Measurements from ENCODE around the gene TOMM34. TPM values are rescaled to one million over a fixed set of nuclear protein-coding genes. Genes with fewer than 3 reads are reported as not detected.
A peak's percentile ranks its signal among the peaks of the same experiment; 100 is the strongest.

The TOMM34 gene
- total RNA-seq, 4 donors from 2014 or later, result 5.8 to 14.8 (median 13.9) TPM

GRCh38 chr20:44908987-44909871, 51.0 kb downstream of the TOMM34 start:
- H3K4me1 ChIP-seq, result peaks cover 0 to 19% (median 18%) of the 10 kb centered on the region in 4 donors
- no peak for DNase-seq (ENCODE audit: extremely low spot score)
- TF ChIP-seq EP300 (IDR thresholded peaks at IDR 0.05), result no peak
- TF ChIP-seq CTCF (IDR thresholded peaks at IDR 0.05), result no peak
- TF ChIP-seq POLR2A (IDR thresholded peaks at IDR 0.05; ENCODE audit: low read depth), result no peak
- no peak for TF ChIP-seq POLR2AphosphoS5 (IDR thresholded peaks at IDR 0.05)
- WGBS, result 23% methylated on average over 13 of the region's 14 CpGs
- H3K4me3 ChIP-seq, result peak overlapping the region; percentile 61 to 70 (median 66)
- peaks cover 24 to 47% (median 39%) of the 10 kb centered on the region in 4 donors for H3K36me3 ChIP-seq
- H3K9me3 ChIP-seq, result no peaks in the 10 kb centered on the region
- no peaks in the 10 kb centered on the region for H3K27me3 ChIP-seq
- H3K27ac ChIP-seq (replicated peaks in 1 of 4), result no peak overlapping the region
- intact Hi-C loops (cut with DNase I), result no loop called here

- intact Hi-C loops (cut with DNase I), result no loop called here
- H3K27ac ChIP-seq (replicated peaks in 1 of 4), result no peak overlapping the region
- TF ChIP-seq EP300 (IDR thresholded peaks at IDR 0.05), result no peak
- TF ChIP-seq CTCF (IDR thresholded peaks at IDR 0.05), result no peak
- no peak for TF ChIP-seq POLR2AphosphoS5 (IDR thresholded peaks at IDR 0.05)
- 84% methylated on average over 5 of the region's 5 CpGs for WGBS
- no peak for DNase-seq (ENCODE audit: extremely low spot score)
- H3K36me3 ChIP-seq, result peaks cover 45 to 80% (median 66%) of the 10 kb centered on the region in 4 donors
- no peaks in the 10 kb centered on the region for H3K27me3 ChIP-seq
- peaks cover 7 to 23% (median 20%) of the 10 kb centered on the region in 4 donors for H3K4me1 ChIP-seq
- H3K9me3 ChIP-seq, result no peaks in the 10 kb centered on the region
- H3K4me3 ChIP-seq, result no peak overlapping the region
These were observed 55.8 kb downstream of the TOMM34 start for GRCh38 chr20:44904377-44904776.

GRCh38 chr20:44901974-44902373, 58.2 kb downstream of the TOMM34 start:
- WGBS, result 75% methylated on average over 2 of the region's 2 CpGs
- no peaks in the 10 kb centered on the region for H3K27me3 ChIP-seq
- no peak for DNase-seq (ENCODE audit: extremely low spot score)
- no peak overlapping the region for H3K4me3 ChIP-seq
- no peak for TF ChIP-seq CTCF (IDR thresholded peaks at IDR 0.05)
- TF ChIP-seq POLR2AphosphoS5 (IDR thresholded peaks at IDR 0.05), result no peak
- no peak for TF ChIP-seq POLR2A (IDR thresholded peaks at IDR 0.05; ENCODE audit: low read depth)
- TF ChIP-seq EP300 (IDR thresholded peaks at IDR 0.05), result no peak
- no peak overlapping the region for H3K27ac ChIP-seq (replicated peaks in 1 of 4)
- no peaks in the 10 kb centered on the region for H3K9me3 ChIP-seq
- H3K4me1 ChIP-seq, result peaks cover 15 to 39% (median 36%) of the 10 kb centered on the region in 4 donors
- H3K36me3 ChIP-seq, result peaks cover 45 to 65% (median 56%) of the 10 kb centered on the region in 4 donors
- intact Hi-C loops (cut with DNase I), result no loop called here

- no peak overlapping the region for H3K27ac ChIP-seq (replicated peaks in 1 of 4)
- no peak overlapping the region for H3K4me3 ChIP-seq
- no peaks in the 10 kb centered on the region for H3K27me3 ChIP-seq
- peaks cover 31 to 55% (median 53%) of the 10 kb centered on the region in 4 donors for H3K4me1 ChIP-seq
- TF ChIP-seq EP300 (IDR thresholded peaks at IDR 0.05), result no peak
- TF ChIP-seq POLR2A (IDR thresholded peaks at IDR 0.05; ENCODE audit: low read depth), result no peak
- TF ChIP-seq CTCF (IDR thresholded peaks at IDR 0.05), result no peak
- TF ChIP-seq POLR2AphosphoS5 (IDR thresholded peaks at IDR 0.05), result no peak
- H3K9me3 ChIP-seq, result no peaks in the 10 kb centered on the region
- intact Hi-C loops (cut with DNase I), result no loop called here
- WGBS, result 83% methylated on average over 5 of the region's 5 CpGs
- no peak for DNase-seq (ENCODE audit: extremely low spot score)
- peaks cover 32 to 49% (median 42%) of the 10 kb centered on the region in 4 donors for H3K36me3 ChIP-seq
These were observed 59.9 kb downstream of the TOMM34 start for GRCh38 chr20:44900231-44900854.
